GM23248 (cell line): ENCODE data around the gene MECR. TPM values are rescaled to one million over a fixed set of nuclear protein-coding genes. Genes with fewer than 3 reads are reported as not detected.

Source experiments
- DNase-seq: peaks from one replicate; pipeline ENCODE4 v3.0.0-alpha.2; 2015
- H2AFZ ChIP-seq: fragments of 200-600 bp; sonication (generic); 2 replicates; pipeline ENCODE4 v1.6.1; 2016; ENCODE audit warnings: antibody characterized with exemption
- H3F3A ChIP-seq: fragments of 200-600 bp; sonication (generic); 2 replicates; pipeline ENCODE4 v1.6.1; 2016; ENCODE audit warnings: mild to moderate bottlenecking, antibody characterized with exemption, mixed run types; ENCODE audit not compliant: insufficient read depth
- H3K27ac ChIP-seq: fragments of 200-600 bp; sonication (generic); 2 replicates; pipeline ENCODE4 v1.5.1; 2016; ENCODE audit warnings: mild to moderate bottlenecking
- H3K27me3 ChIP-seq: fragments of 200-600 bp; sonication (generic); replicated peaks from 2 replicates; pipeline ENCODE4 v1.6.1; 2016; ENCODE audit warnings: mild to moderate bottlenecking; ENCODE audit not compliant: insufficient read depth
- H3K36me3 ChIP-seq: fragments of 200-600 bp; sonication (generic); 2 replicates; pipeline ENCODE4 v1.6.1; 2016; ENCODE audit warnings: low read depth, mild to moderate bottlenecking
- H3K4me1 ChIP-seq: fragments of 200-600 bp; sonication (generic); 2 replicates; pipeline ENCODE4 v1.6.1; 2016; ENCODE audit warnings: mild to moderate bottlenecking; ENCODE audit not compliant: insufficient read depth
- H3K4me2 ChIP-seq: fragments of 200-600 bp; sonication (generic); one replicate; pipeline ENCODE4 v1.6.1; 2016; ENCODE audit warnings: mild to moderate bottlenecking; ENCODE audit not compliant: unreplicated experiment
- H3K4me3 ChIP-seq: fragments of 200-600 bp; sonication (generic); 2 replicates; pipeline ENCODE4 v1.5.1; 2016; ENCODE audit warnings: mild to moderate bottlenecking
- H3K79me2 ChIP-seq: fragments of 200-600 bp; sonication (generic); 2 replicates; pipeline ENCODE4 v1.6.1; 2016; ENCODE audit warnings: mild to moderate bottlenecking; ENCODE audit not compliant: insufficient read depth
- H3K9ac ChIP-seq: fragments of 200-600 bp; sonication (generic); 2 replicates; pipeline ENCODE4 v1.6.1; 2016; ENCODE audit warnings: mild to moderate bottlenecking
- H3K9me2 ChIP-seq: fragments of 200-600 bp; sonication (generic); 2 replicates; pipeline ENCODE4 v1.6.1; 2016; ENCODE audit warnings: mixed run types, mild to moderate bottlenecking, moderate library complexity; ENCODE audit not compliant: insufficient read depth
- H3K9me3 ChIP-seq: fragments of 200-600 bp; sonication (generic); one replicate; pipeline ENCODE4 v1.6.1; 2017; ENCODE audit warnings: low read depth
- H4K20me1 ChIP-seq: fragments of 200-600 bp; sonication (generic); 2 replicates; pipeline ENCODE4 v1.6.0; 2016; ENCODE audit not compliant: insufficient read depth
- EZH2 ChIP-seq: fragments of 200-600 bp; sonication (generic); IDR thresholded peaks from 2 replicates; pipeline ENCODE4 v1.6.1; 2018; ENCODE audit warnings: antibody characterized with exemption, mild to moderate bottlenecking; ENCODE audit not compliant: insufficient read depth, poor library complexity, severe bottlenecking
- EZH2phosphoT487 ChIP-seq: fragments of 200-600 bp; sonication (generic); IDR thresholded peaks from 2 replicates; pipeline ENCODE4 v1.6.1; 2018; ENCODE audit warnings: antibody characterized with exemption, moderate library complexity, mild to moderate bottlenecking, low read depth; ENCODE audit not compliant: insufficient read depth
- WGBS, 2 experiments: methylation state at CpG; one replicate each; pipeline ENCODE4 v1.1.6; 2015 to 2017; ENCODE audit warnings: low lambda C conversion rate in 2 of 2, low coverage in 1 of 2; ENCODE audit errors: missing lambda C conversion rate in 2 of 2; 5-methylcytosine and 5-hydroxymethylcytosine counted together
- in situ Hi-C: fragments of 300-500 bp; cut with MboI; formaldehyde crosslinking; loops from 2 replicates; pipeline ENCODE4 v1.15.0; 2020
- polyA plus RNA-seq: library from polyadenylated mRNA; unstranded; fragments of >200 nt; fragmentation: Nextera tagmentation; extraction: Ambion mirVana; gene quantifications from 2 replicates; pipeline ENCODE4 v1.2.1, GENCODE V29; 2016
- total RNA-seq: library from RNA; depleted of rRNA; stranded (reverse); fragments of >200 nt; shearing (Covaris generic); gene quantifications from 2 replicates; pipeline ENCODE4 v1.2.3, GENCODE V29; 2014

The MECR gene
- total and polyA plus RNA-seq, 2 experiments from 2014 or later: 19.1 to 43.3 TPM

DNA sequence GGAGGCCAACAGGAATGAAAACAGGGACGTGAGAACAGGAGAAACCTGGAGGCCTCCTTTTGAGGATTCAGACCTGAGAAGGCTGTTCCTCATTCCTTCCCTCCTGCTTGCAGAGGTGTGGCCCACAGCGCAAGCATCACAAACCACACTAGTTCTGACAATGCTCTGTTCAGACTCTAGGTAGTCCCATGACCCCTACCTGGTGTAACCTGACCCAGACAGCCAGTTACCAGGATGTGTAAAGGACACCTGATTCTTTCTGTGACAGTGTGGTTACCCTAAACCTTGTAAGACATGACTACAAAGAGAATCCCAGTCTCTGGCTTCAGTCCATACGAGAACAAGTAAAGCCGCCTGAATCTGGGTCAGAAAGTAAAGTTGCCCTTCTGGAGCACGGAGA is 3.2 kb downstream of the MECR start:
- 97 to 99% methylated on average over 5 of the region's 5 CpGs for WGBS, 2 experiments
- Histone ChIP-seq H2AFZ (no peak overlapping the region), H3K79me2 (peaks cover 25% of the 10 kb centered on the region), H3K4me2 (no peak overlapping the region), H3K4me3 (no peak overlapping the region), H4K20me1 (no peaks in the 10 kb centered on the region), H3K9ac (no peak overlapping the region), H3F3A (no peaks in the 10 kb centered on the region), H3K4me1 (peaks cover 7% of the 10 kb centered on the region; the same call in 1 of the 2 replicates), H3K9me3 (no peaks in the 10 kb centered on the region), H3K27me3 (no peaks in the 10 kb centered on the region), H3K36me3 (no peaks in the 10 kb centered on the region), H3K27ac (no peak overlapping the region), H3K9me2 (no peaks in the 10 kb centered on the region)
- DNase-seq: no peak
- TF ChIP-seq EZH2phosphoT487: no peak
- no peak for TF ChIP-seq EZH2
- in situ Hi-C loops: loop anchor here (25.0 kb wide), 2 partner anchors 460 to 1485 kb away; partner anchors contain the start of gene MATN1

DNA sequence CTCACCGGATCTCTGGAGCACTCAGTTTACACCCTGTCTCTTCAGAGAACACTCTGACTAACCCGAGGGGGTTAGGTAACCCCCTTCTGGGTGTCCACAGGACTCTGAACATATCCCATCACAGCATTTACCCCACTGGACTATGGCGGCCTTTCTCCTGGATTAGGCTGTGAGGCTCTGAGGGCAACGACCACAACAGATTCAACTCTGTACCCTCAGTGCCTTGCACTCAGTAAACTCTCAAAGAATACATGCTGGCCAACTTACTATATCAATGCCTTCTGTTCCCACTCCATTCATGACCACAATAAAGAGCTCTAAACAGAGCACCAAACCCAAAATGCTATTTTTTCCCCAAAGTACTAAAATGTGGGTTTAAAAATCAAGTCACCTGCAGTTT is 5.4 kb downstream of the MECR start:
- Histone ChIP-seq H3K4me1 (peaks cover 4% of the 10 kb centered on the region; the same call in 1 of the 2 replicates), H3K9me3 (no peaks in the 10 kb centered on the region), H3F3A (no peaks in the 10 kb centered on the region), H3K9ac (no peak overlapping the region), H3K27ac (no peak overlapping the region), H4K20me1 (no peaks in the 10 kb centered on the region), H3K36me3 (no peaks in the 10 kb centered on the region), H3K79me2 (peaks cover 22% of the 10 kb centered on the region), H3K9me2 (no peaks in the 10 kb centered on the region), H3K4me3 (no peak overlapping the region), H3K4me2 (no peak overlapping the region), H3K27me3 (no peaks in the 10 kb centered on the region), H2AFZ (no peak overlapping the region)
- TF ChIP-seq EZH2phosphoT487 (no peak), EZH2 (no peak)
- in situ Hi-C loops: loop anchor here (25.0 kb wide), 2 partner anchors 462 to 1487 kb away; partner anchors contain the start of gene MATN1
- no peak for DNase-seq
- WGBS, 2 experiments: 73 to 79% methylated on average over 4 of the region's 4 CpGs

DNA sequence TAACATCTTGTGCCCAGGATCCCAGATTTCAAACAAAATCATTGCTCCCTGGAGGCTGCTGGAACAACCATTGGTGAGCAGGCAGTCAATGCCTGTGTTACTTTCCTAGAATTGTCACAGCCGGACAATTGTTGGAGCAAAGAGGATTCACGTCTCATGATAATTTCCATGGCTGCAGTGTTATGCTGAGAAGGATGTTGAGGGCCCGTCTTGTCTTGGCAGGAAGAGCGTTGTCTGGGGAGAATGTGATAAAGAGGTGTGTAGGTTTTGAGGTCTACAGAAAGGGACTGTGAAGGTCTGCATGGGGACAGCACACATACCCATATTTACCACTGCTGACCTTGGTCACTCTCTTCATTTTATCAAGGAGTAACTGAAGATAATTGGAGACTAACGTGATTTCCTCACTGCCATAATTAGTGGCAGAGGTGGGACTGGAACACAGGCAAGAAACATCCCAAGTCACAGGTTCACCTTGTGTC is 6.3 kb downstream of the MECR start:
- Histone ChIP-seq H3K4me2 (no peak overlapping the region), H4K20me1 (no peaks in the 10 kb centered on the region), H3K36me3 (no peaks in the 10 kb centered on the region), H3K27me3 (no peaks in the 10 kb centered on the region), H3F3A (0 out of 2 replicates have a peak, but pooled peaks cover under 1% of the 10 kb centered on the region), H3K4me3 (no peak overlapping the region), H3K9me2 (no peaks in the 10 kb centered on the region), H2AFZ (no peak overlapping the region), H3K4me1 (no peaks in the 10 kb centered on the region), H3K9me3 (no peaks in the 10 kb centered on the region), H3K9ac (no peak overlapping the region), H3K27ac (no peak overlapping the region), H3K79me2 (peaks cover 13% of the 10 kb centered on the region)
- TF ChIP-seq EZH2 (no peak), EZH2phosphoT487 (no peak)
- WGBS, 2 experiments: 97 to 98% methylated on average over 5 of the region's 5 CpGs
- no peak for DNase-seq
- in situ Hi-C loops: no loop called here

DNA sequence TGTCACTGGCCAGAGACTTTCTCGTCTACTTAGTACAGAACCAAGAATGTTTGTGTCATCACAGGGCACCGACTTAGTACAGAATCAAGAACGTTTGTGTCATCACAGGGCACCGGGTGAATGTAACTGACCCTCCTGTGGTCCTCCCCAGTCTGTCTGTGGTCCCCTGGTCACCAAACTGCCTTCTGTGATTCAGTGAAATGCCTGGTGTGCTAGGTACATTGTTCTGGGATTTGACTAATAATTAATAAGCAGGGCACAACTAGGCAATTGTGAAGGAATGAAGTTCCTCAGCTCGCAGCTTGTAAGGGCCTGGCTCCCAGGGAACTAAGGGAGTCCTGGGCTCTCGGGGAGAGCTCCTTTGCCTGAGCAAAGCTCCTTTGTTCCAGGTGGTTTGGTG is 7.2 kb downstream of the MECR start:
- no peak overlapping the region for H3K9ac ChIP-seq
- H3K27ac ChIP-seq: no peak overlapping the region
- no peaks in the 10 kb centered on the region for H3K9me2 ChIP-seq
- H3F3A ChIP-seq: peaks cover 9% of the 10 kb centered on the region; the same call in 1 of the 2 replicates
- DNase-seq: no peak
- H4K20me1 ChIP-seq: no peaks in the 10 kb centered on the region
- peaks cover 5% of the 10 kb centered on the region for H3K4me1 ChIP-seq
- no peaks in the 10 kb centered on the region for H3K27me3 ChIP-seq
- H3K4me2 ChIP-seq: no peak overlapping the region
- no peak for TF ChIP-seq EZH2phosphoT487
- no peak for TF ChIP-seq EZH2
- WGBS, 2 experiments: 85 to 88% methylated on average over 6 of the region's 6 CpGs
- H3K79me2 ChIP-seq: peaks cover 4% of the 10 kb centered on the region
- H3K36me3 ChIP-seq: no peaks in the 10 kb centered on the region
- no peak overlapping the region for H2AFZ ChIP-seq
- no peak overlapping the region for H3K4me3 ChIP-seq
- in situ Hi-C loops: no loop called here
- H3K9me3 ChIP-seq: no peaks in the 10 kb centered on the region
